ENCODE results near the gene CEP57L1.

Gene CEP57L1

DNA sequence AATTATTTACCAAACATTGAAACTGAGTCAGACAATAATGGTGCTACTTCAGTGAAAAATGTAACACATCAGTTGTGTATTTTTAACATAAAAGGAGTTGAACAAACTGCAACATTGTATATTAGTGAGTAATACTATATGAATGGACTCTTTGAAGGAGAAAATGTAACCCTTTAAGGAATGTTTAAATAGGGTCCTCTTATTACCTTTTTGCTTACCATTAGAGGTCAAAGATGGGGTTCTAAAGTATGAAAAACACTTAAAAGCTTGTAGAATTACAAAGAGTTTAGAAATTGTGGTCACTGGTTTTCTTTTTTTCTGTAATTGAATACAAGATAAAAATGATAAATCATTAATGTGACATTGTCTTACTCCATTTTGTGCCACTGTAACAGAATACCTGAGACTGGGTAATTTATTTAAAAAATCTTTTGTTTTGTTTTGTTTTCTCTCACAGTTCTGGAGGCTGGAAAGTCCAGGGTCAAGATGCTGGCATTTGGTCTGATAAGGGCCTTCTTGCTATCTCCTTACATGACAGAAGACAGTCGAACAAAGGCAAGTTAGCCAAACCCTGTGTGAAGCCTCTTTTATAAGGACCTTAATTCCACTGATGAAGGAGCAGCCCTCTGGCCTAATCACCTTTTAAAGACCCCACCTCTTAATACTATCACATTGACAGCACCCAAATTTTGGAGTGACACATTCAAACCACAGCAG lies 43.8 kb upstream of the CEP57L1 start:
- no peak for DNase-seq (ENCODE audit: low read depth)

GRCh38 chr6:109052018-109052651 lies 43.2 kb upstream of the CEP57L1 start:
- DNase-seq (ENCODE audit: low read depth), result no peak
- TF ChIP-seq, protein P1, sequence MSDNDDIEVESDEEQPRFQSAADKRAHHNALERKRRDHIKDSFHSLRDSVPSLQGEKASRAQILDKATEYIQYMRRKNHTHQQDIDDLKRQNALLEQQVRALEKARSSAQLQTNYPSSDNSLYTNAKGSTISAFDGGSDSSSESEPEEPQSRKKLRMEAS (IDR thresholded peaks at IDR 0.05; ENCODE audit: low read depth, low read length), result no peak
- TF ChIP-seq POLR2A (IDR thresholded peaks at IDR 0.05; ENCODE audit: extremely low read depth, insufficient read length) (no peak), MYC (IDR thresholded peaks at IDR 0.05; ENCODE audit: low read depth, low read length) (no peak), CTCF (IDR thresholded peaks at IDR 0.05; ENCODE audit: low read depth, low read length) (no peak)
- no peak overlapping the region for H3K4me3 ChIP-seq (ENCODE audit: low read depth, low read length)

More for the DNA sequence above, 43.8 kb upstream of the CEP57L1 start:
- H3K4me3 ChIP-seq (ENCODE audit: low read depth, low read length), result no peak overlapping the region
- TF ChIP-seq CTCF (IDR thresholded peaks at IDR 0.05; ENCODE audit: low read depth, low read length) (no peak), POLR2A (IDR thresholded peaks at IDR 0.05; ENCODE audit: extremely low read depth, insufficient read length) (no peak), MYC (IDR thresholded peaks at IDR 0.05; ENCODE audit: low read depth, low read length) (no peak)
- TF ChIP-seq, protein P1 (IDR thresholded peaks at IDR 0.05; ENCODE audit: low read depth, low read length), result no peak

DNA sequence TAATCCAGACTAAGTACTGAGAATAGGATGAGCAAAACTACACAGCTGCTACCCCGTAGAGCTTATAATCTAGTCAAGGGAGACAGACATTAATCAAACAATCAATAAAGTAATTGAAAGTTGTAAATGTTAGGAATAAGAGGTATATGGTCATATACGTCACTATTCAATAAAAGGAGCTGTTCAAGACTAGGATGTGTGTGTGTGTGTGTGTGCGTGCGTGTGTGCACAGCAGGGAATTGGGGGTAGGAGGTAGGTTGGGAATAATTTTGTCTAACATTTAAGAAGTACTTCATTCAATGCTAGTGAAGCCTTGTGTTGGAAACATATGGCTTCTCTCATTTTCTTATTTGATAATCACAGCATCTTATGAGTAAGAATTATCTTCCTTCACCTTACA lies 42.5 kb upstream of the CEP57L1 start:
- TF ChIP-seq, protein P1 (IDR thresholded peaks at IDR 0.05; ENCODE audit: low read depth, low read length), result no peak
- TF ChIP-seq MYC (IDR thresholded peaks at IDR 0.05; ENCODE audit: low read depth, low read length), result no peak
- TF ChIP-seq CTCF (IDR thresholded peaks at IDR 0.05; ENCODE audit: low read depth, low read length), result no peak
- TF ChIP-seq POLR2A (IDR thresholded peaks at IDR 0.05; ENCODE audit: extremely low read depth, insufficient read length), result no peak
- no peak for DNase-seq (ENCODE audit: low read depth)
- H3K4me3 ChIP-seq (ENCODE audit: low read depth, low read length), result no peak overlapping the region

GRCh38 chr6:109053336-109053735 lies 42.0 kb upstream of the CEP57L1 start:
- TF ChIP-seq CTCF (IDR thresholded peaks at IDR 0.05; ENCODE audit: low read depth, low read length), result no peak
- TF ChIP-seq, protein P1 (IDR thresholded peaks at IDR 0.05; ENCODE audit: low read depth, low read length), result no peak
- no peak for TF ChIP-seq POLR2A (IDR thresholded peaks at IDR 0.05; ENCODE audit: extremely low read depth, insufficient read length)
- no peak for TF ChIP-seq MYC (IDR thresholded peaks at IDR 0.05; ENCODE audit: low read depth, low read length)
- DNase-seq (ENCODE audit: low read depth), result no peak
- no peak overlapping the region for H3K4me3 ChIP-seq (ENCODE audit: low read depth, low read length)

- no peak for TF ChIP-seq MYC (IDR thresholded peaks at IDR 0.05; ENCODE audit: low read depth, low read length)
- no peak for TF ChIP-seq POLR2A (IDR thresholded peaks at IDR 0.05; ENCODE audit: extremely low read depth, insufficient read length)
- TF ChIP-seq CTCF (IDR thresholded peaks at IDR 0.05; ENCODE audit: low read depth, low read length), result no peak
- TF ChIP-seq, protein P1 (IDR thresholded peaks at IDR 0.05; ENCODE audit: low read depth, low read length), result no peak
- no peak overlapping the region for H3K4me3 ChIP-seq (ENCODE audit: low read depth, low read length)
- DNase-seq (ENCODE audit: low read depth), result peak; percentile 54
These were observed 39.5 kb upstream of the CEP57L1 start for GRCh38 chr6:109055771-109056235.
